GM19351 (cell line): ENCODE measurements around the gene ALLC.

Source experiments
- ATAC-seq: cut with Tn5 transposase; IDR thresholded peaks from one replicate; pipeline ENCODE4 v1.9.1; 2021; ENCODE audit warnings: mild to moderate bottlenecking, moderate library complexity; ENCODE audit not compliant: unreplicated experiment

ALLC gene

GRCh38 chr2:3639015-3639630, 18.9 kb upstream of the ALLC start:
- no peak for ATAC-seq

- no peak for ATAC-seq
These were observed 18.3 kb upstream of the ALLC start for GRCh38 chr2:3639653-3640052.

- no peak for ATAC-seq
These were observed 16.8 kb upstream of the ALLC start for GRCh38 chr2:3641181-3641580.

DNA sequence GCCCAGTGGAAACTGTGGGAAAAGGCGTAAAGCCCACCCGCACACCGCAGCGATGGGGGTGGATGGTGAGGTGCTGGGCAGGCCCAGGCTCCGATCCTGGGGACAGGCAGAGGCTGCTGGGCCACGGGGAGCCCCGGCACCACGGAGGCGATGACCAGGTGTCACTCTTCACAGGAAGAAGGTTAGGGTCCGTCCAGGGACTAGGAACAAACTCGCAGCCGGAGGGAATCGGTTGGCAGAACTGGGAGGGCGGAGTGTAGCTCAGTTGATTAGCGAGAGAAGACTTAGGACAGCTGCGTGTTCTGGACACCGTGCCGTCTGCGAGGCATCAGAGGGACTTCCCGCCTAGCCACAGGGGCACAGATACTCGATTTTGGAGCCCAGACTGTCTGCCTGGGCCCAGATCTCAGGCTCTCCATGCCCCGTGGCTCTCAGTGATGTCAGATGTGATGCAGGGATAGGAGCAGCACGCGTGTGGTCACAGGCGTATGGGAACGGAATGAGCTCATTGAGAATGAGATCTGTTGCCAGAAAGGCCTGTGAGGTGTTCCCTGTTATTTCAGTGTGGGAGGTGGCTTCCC, 16.1 kb upstream of the ALLC start:
- no peak for ATAC-seq

DNA sequence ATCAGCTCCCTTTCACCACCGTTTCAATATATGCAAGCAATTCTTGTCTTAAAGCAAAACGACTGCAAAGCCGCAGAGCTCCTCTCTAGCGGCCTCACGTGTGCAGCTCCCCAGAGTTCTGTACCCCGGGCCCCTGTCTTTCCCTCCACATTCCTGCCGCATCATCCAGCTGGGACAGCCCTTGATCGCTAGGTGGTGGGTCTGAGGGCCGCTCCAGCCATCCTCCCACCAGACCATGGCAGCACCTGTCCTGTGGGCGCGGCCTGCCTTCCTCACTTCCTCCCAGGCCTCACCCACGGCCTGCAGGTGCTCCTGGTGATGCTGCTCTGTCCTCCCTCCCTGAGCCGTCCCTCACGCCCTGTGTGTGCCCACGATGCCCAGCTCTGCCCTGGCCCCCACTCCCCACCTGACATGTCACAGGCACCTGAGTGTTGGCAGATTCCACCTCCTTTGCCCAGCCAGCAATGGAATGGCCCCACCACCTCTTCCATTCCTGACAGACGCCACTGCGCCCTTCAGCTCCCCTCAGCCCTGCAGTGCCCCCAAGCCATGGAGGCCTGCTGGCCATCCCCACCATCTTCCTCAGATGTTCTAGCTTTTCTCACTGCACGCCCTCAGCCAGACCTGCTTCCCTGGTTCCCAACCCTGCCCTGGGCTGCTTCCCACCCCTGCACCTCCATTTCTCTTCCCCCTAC, 15.3 kb upstream of the ALLC start:
- no peak for ATAC-seq

DNA sequence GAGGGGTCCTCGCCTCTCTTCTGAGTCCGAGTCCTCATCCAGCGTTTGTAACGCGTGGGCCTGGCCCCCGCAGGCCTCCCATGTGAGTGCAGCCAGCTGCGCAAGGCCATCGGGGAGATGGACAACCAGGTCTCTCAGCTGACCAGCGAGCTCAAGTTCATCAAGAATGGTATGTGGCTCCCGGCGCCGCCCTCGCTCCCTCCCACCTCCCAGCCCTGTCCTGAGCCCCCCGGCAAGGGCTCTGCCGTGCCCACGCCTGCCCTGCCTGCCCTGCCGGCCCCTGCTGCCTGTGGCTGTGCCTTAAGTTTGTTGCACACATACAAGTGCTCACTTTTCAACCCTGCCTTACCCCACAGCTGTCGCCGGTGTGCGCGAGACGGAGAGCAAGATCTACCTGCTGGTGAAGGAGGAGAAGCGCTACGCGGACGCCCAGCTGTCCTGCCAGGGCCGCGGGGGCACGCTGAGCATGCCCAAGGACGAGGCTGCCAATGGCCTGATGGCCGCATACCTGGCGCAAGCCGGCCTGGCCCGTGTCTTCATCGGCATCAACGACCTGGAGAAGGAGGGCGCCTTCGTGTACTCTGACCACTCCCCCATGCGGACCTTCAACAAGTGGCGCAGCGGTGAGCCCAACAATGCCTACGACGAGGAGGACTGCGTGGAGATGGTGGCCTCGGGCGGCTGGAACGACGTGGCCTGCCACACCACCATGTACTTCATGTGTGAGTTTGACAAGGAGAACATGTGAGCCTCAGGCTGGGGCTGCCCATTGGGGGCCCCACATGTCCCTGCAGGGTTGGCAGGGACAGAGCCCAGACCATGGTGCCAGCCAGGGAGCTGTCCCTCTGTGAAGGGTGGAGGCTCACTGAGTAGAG, 14.4 kb upstream of the ALLC start:
- ATAC-seq, result no peak

DNA sequence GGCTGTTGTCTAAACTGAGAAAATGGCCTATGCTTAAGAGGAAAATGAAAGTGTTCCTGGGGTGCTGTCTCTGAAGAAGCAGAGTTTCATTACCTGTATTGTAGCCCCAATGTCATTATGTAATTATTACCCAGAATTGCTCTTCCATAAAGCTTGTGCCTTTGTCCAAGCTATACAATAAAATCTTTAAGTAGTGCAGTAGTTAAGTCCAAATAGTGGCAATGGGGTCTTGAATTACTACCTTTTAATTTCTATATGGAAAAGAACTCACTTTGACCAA, 13.8 kb upstream of the ALLC start:
- peak; percentile 69 for ATAC-seq

DNA sequence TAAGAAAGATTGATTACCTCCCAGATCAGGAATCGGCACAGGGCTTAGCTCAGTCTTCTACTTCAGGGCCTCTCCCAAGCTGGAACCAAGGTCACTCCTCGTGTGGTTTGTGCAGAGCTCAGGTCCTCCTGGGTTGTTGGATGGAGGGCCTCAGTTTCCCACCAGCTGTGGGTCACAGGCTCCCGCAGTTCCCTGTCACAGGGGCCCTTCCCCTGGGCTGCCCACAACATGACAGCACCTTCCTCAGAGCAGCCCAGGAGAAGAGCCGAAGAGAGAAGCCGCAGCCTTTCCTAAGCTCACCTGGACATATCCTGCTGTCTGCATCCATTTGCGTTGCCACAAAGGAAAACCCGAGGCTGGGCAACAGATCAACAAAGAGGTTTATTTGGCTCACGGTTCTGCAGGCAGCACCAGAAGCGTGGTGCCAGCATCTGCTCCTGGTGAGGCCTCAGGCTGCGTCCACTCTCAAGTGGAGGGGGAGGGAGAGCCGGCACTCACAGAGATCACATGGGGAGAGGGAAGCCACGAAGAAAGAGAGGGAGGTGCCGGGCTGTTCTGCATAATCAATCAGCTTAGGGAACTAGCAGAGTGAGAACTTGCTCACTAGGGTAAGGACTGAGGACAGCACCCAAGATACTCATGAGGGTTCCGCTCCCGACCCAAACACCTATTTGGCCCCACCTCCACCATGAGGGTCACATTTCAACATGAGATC, 13.0 kb upstream of the ALLC start:
- no peak for ATAC-seq

- no peak for ATAC-seq
These were observed 12.1 kb upstream of the ALLC start for GRCh38 chr2:3645745-3646389.

DNA sequence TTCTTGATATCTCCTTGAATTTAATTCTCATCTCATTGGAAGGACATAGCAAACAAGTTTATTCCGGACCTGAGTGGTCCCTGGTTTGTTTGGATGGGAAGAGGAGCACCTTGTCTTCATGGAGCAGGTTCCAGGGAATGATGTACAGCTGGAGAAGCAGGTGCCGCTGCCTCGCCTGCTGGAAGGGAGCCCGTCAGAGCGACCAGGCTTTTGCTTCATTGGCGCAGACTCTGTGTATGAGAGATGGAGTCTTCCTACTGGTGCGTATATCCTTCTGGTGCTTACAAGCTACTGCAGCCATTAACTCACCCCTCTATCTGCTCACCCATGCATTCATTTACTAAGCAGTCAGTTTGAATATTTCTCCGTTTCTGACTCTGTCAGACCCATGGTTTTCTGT, 11.6 kb upstream of the ALLC start:
- no peak for ATAC-seq

- ATAC-seq, result no peak
These were observed 10.8 kb upstream of the ALLC start for GRCh38 chr2:3647246-3647645.

DNA sequence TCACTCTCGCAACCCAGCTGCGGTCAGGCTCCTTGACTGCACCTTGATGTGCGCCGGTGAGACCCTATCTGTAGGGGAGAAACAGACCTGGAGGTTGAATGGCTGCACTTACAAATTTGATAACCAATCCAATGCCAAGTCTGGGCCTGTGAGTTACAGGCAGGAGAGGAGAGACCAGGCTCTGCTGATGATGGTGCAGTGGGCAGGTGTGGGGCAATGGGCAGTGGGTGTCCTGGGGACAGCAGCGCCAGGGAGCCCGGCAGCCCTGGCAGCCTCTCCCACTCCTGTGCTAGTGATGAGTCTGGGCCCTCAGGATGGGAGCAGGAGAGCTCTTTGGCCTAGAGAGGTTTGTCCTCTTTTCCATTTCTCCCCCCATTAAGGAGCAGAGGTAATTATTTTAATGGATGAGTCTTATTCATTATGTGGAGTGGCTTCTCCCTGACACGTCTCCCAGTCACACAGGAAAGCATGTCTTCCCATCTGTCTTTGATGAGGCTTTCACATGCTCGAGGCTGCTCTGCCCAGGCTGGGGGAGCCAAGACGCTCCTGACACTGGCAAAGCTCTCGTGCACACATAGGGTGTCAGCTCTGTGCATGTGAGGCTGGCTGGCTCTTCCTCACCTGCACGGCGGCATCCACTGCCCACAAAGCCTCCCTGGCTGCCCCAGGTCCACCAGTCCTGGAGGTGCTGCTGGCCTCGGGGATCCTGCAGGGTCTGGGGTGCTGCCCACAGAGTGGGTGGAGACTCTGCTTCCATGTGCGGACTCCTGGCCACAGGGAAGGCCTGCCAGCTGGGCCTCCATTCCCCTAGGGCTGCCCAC, 10.0 kb upstream of the ALLC start:
- ATAC-seq, result no peak

- no peak for ATAC-seq
These were observed 9.3 kb upstream of the ALLC start for GRCh38 chr2:3648652-3649177.

GRCh38 chr2:3649581-3649980, 8.4 kb upstream of the ALLC start:
- ATAC-seq, result no peak

DNA sequence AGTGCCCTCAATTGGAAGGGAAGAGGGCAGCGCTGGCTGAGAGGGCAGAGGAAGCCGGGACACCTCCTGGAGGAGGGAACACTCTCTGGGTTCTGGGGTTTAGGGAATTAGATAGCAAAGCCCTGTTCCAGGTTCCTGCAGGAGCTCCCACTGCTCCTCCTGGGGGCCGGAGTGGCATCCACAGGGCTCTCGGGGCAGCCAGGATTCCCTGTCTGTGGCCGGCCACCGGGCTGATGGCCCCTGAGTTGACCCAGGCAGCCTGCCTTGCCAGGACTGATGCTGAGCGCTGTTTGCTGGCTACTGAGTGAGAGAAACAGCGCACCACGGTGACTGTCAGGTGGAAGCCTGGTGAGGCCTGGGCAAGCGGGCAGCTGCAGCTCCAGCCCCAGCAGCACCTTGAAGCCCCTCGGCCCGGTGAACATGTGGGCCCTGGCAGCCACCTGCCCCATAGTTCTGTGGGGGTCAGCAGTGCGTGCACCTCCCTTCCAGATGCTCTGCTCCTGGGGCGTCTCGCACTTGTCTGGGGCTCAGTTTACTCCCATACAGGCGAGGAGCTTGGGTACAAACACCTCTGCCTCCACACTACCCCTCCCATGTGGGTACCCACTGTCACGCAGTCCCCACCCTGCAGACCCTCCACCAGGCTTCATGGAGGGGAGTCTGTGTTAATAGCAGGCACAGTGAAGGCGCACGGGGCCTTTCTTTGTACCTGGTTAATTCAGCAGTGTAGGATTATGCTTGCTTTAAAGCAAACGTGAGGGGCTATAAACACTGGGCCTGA, 7.7 kb upstream of the ALLC start:
- ATAC-seq, result no peak

DNA sequence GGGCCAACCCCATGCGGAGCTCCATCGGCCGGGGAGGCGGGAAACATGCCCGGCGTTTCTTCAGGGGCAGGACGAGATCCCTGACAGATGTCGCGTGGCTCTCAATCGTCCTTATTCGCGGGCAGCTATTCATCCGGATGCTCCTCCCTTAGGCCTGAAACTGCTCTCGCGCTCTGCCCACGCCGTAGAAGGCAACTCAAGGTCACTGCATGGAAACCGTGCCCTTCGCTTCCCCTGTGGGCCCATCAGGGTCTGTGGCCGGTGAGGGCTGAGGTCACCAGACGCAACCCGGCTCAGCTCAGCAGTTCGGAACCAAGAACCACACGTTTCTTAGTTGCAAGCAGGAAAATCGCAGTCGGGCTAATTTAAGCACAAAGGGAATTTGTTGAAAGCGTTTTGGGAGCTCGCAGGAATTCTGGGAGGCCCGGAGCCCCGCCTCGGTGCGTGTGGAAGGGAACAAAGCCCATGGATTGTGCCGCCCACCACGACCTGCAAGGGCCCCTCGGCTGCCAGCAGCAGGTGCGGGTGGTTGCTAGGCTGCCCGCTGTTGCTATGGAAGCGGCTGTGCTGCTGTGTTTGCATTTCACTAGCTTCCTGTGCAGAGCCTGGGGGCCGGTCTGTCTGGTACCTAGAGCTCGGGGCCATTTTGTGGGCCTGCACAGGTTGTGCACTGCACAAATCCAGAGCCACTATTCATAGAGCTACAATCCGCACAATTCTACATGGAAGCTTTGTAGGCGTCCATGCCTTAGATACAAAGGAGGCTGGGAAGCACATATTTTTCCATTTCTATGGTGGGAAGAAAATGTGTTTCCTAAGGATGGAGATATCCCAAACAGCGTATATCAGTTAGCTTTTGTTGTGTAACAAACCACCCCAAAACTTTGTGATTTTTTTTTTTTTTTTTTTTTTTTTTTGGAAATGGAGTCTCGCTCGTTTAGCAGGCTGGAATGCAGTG, 6.0 kb upstream of the ALLC start:
- ATAC-seq, result peak; percentile 84

- ATAC-seq, result no peak
These were observed 4.9 kb upstream of the ALLC start for GRCh38 chr2:3652896-3653625.
